Ramos (cell line): ENCODE data around the gene AKR7A3.
"Not testable (repeated sequence)": the region's sequence is repeated elsewhere in the genome, so short reads cannot be mapped to it uniquely, and the experiment has no call there.

Source experiments
- in situ Hi-C: fragments of 300-500 bp; cut with MboI; formaldehyde crosslinking; loops from one replicate; pipeline ENCODE4 v1.14.3; 2022; ENCODE audit warnings: low sequenced_read_pairs; ENCODE audit not compliant: unreplicated experiment

Gene AKR7A3

GRCh38 chr1:19288324-19289241, at the start of gene AKR7A3:
TSS of gene AKR7A3 (minus strand) at chr1:19288770. CDS start at chr1:19288709, 61 bp downstream.
- in situ Hi-C loops, result not testable (repeated sequence)

- in situ Hi-C loops, result no loop called here
Measured at GRCh38 chr1:19338323-19338762, 49.8 kb upstream of the AKR7A3 start.

- in situ Hi-C loops, result no loop called here
Measured at GRCh38 chr1:19337289-19337688, 48.7 kb upstream of the AKR7A3 start.

- in situ Hi-C loops, result no loop called here
Measured at GRCh38 chr1:19336543-19336942, 48.0 kb upstream of the AKR7A3 start.

GRCh38 chr1:19333587-19334354, 45.2 kb upstream of the AKR7A3 start:
- in situ Hi-C loops, result no loop called here

- in situ Hi-C loops, result no loop called here
Measured at GRCh38 chr1:19332832-19333231, 44.3 kb upstream of the AKR7A3 start.

- in situ Hi-C loops, result no loop called here
Measured at GRCh38 chr1:19331262-19331878, 42.8 kb upstream of the AKR7A3 start.

GRCh38 chr1:19330449-19331135, 42.0 kb upstream of the AKR7A3 start:
- in situ Hi-C loops, result no loop called here

- in situ Hi-C loops, result no loop called here
Measured at GRCh38 chr1:19329611-19330010, 41.0 kb upstream of the AKR7A3 start.

GRCh38 chr1:19329188-19329587, 40.6 kb upstream of the AKR7A3 start:
- in situ Hi-C loops, result no loop called here

GRCh38 chr1:19328486-19328885, 39.9 kb upstream of the AKR7A3 start:
- in situ Hi-C loops, result no loop called here

GRCh38 chr1:19327736-19328135, 39.2 kb upstream of the AKR7A3 start:
- in situ Hi-C loops, result no loop called here

GRCh38 chr1:19327301-19327700, 38.7 kb upstream of the AKR7A3 start:
- in situ Hi-C loops, result no loop called here

GRCh38 chr1:19326748-19327065, 38.1 kb upstream of the AKR7A3 start:
- in situ Hi-C loops, result no loop called here

GRCh38 chr1:19325958-19326747, 37.6 kb upstream of the AKR7A3 start:
- in situ Hi-C loops, result no loop called here

- in situ Hi-C loops, result no loop called here
Measured at GRCh38 chr1:19325368-19325957, 36.9 kb upstream of the AKR7A3 start.

GRCh38 chr1:19324665-19324990, 36.1 kb upstream of the AKR7A3 start:
- in situ Hi-C loops, result no loop called here

- in situ Hi-C loops, result no loop called here
Measured at GRCh38 chr1:19323987-19324664, 35.6 kb upstream of the AKR7A3 start.

GRCh38 chr1:19322481-19322880, 33.9 kb upstream of the AKR7A3 start:
- in situ Hi-C loops, result no loop called here
